Measurements from ENCODE around the gene UGT1A4.

GRCh38 chr2:233690444-233690843 is 28.1 kb upstream of the UGT1A4 start:
- TF ChIP-seq SIN3A (IDR thresholded peaks at IDR 0.05; ENCODE audit: borderline replicate concordance, insufficient read depth, low read length) (no peak), REST (IDR thresholded peaks at IDR 0.05; ENCODE audit: insufficient read depth in 1 of 2, low read depth in 2 of 2, low read length in 2 of 2) (no peak)

All from PFSK-1 (cell line).